ENCODE measurements around the gene ABCC11.
"Not testable (repeated sequence)": the region's sequence is repeated elsewhere in the genome, so short reads cannot be mapped to it uniquely, and the experiment has no call there.

The ABCC11 gene

GRCh38 chr16:48203974-48204824 is 43.1 kb downstream of the ABCC11 start:
- no peak for DNase-seq (ENCODE audit: low spot score)

GRCh38 chr16:48201515-48202201 is 45.7 kb downstream of the ABCC11 start:
- DNase-seq (ENCODE audit: low spot score), result no peak

- no peak for DNase-seq (ENCODE audit: low spot score)
Measured at GRCh38 chr16:48197294-48197693, 50.0 kb downstream of the ABCC11 start.

- DNase-seq (ENCODE audit: low spot score), result no peak
Measured at GRCh38 chr16:48194828-48195556, 52.3 kb downstream of the ABCC11 start.

GRCh38 chr16:48193846-48194245 is 53.5 kb downstream of the ABCC11 start:
- DNase-seq (ENCODE audit: low spot score), result no peak

- no peak for DNase-seq (ENCODE audit: low spot score)
Measured at GRCh38 chr16:48188449-48189102, 58.8 kb downstream of the ABCC11 start.

GRCh38 chr16:48187779-48188178 is 59.6 kb downstream of the ABCC11 start:
- no peak for DNase-seq (ENCODE audit: low spot score)

GRCh38 chr16:48184681-48185080 is 62.7 kb downstream of the ABCC11 start:
- no peak for DNase-seq (ENCODE audit: low spot score)

- no peak for DNase-seq (ENCODE audit: low spot score)
Measured at GRCh38 chr16:48182979-48183537, 64.3 kb downstream of the ABCC11 start.

- DNase-seq (ENCODE audit: low spot score), result not testable (repeated sequence)
Measured at GRCh38 chr16:48181746-48182520, 65.4 kb downstream of the ABCC11 start.

- DNase-seq (ENCODE audit: low spot score), result no peak
Measured at GRCh38 chr16:48180868-48181480, 66.4 kb downstream of the ABCC11 start.

- no peak for DNase-seq (ENCODE audit: low spot score)
Measured at GRCh38 chr16:48176635-48177408, 70.5 kb downstream of the ABCC11 start.

- DNase-seq (ENCODE audit: low spot score), result no peak
Measured at GRCh38 chr16:48173889-48174288, 73.5 kb downstream of the ABCC11 start.

GRCh38 chr16:48172682-48173081 is 74.7 kb downstream of the ABCC11 start:
- no peak for DNase-seq (ENCODE audit: low spot score)

GRCh38 chr16:48169896-48170295 is 77.4 kb downstream of the ABCC11 start:
- DNase-seq (ENCODE audit: low spot score), result no peak

GRCh38 chr16:48168075-48168474 is 79.3 kb downstream of the ABCC11 start:
- DNase-seq (ENCODE audit: low spot score), result no peak

GRCh38 chr16:48166617-48167016 is 80.7 kb downstream of the ABCC11 start:
- DNase-seq (ENCODE audit: low spot score), result not testable (repeated sequence)

- no peak for DNase-seq (ENCODE audit: low spot score)
Measured at GRCh38 chr16:48165961-48166578, 81.3 kb downstream of the ABCC11 start.
